SU-DHL-6 (cell line): ENCODE measurements around the gene SLC38A1.

Experiments
- H2AFZ ChIP-seq: fragments of 200-600 bp; sonication (generic); 2 replicates; pipeline ENCODE4 v1.6.1; 2014; ENCODE audit warnings: low read depth, mild to moderate bottlenecking, moderate library complexity, mixed read lengths, antibody characterized with exemption, low read length; ENCODE audit not compliant: severe bottlenecking
- H3F3A ChIP-seq: fragments of 200-600 bp; shearing (Covaris generic); 2 replicates; pipeline ENCODE4 v1.6.0; 2016; ENCODE audit warnings: antibody characterized with exemption, mild to moderate bottlenecking; ENCODE audit not compliant: insufficient read depth
- H3K27ac ChIP-seq: fragments of 200-600 bp; sonication (generic); 2 replicates; pipeline ENCODE4 v1.5.1; 2016; ENCODE audit warnings: low read depth, mild to moderate bottlenecking, low read length, moderate library complexity, mixed read lengths
- H3K27me3 ChIP-seq: fragments of 200-600 bp; sonication (generic), shearing (Covaris generic); 2 replicates; pipeline ENCODE4 v1.6.0; 2014; ENCODE audit warnings: mild to moderate bottlenecking, low read length
- H3K36me3 ChIP-seq: fragments of 200-600 bp; sonication (generic); 2 replicates; pipeline ENCODE4 v1.6.1; 2014; ENCODE audit warnings: mild to moderate bottlenecking, low read length, mixed read lengths
- H3K4me2 ChIP-seq: fragments of 300-600, 200-600 bp; shearing (Covaris generic), sonication (generic); 2 replicates; pipeline ENCODE4 v1.6.0; 2014; ENCODE audit warnings: low read length, low read depth, mild to moderate bottlenecking; ENCODE audit not compliant: poor library complexity, severe bottlenecking
- H3K4me3 ChIP-seq: fragments of 200-600 bp; sonication (generic); 2 replicates; pipeline ENCODE4 v1.5.1; 2014; ENCODE audit warnings: antibody characterized with exemption, low read length, mild to moderate bottlenecking, mixed read lengths; ENCODE audit not compliant: insufficient read depth, poor library complexity, severe bottlenecking
- H3K79me2 ChIP-seq: fragments of 200-600 bp; sonication (generic); 2 replicates; pipeline ENCODE4 v1.6.1; 2014; ENCODE audit warnings: mild to moderate bottlenecking, low read length, moderate library complexity; ENCODE audit not compliant: insufficient read depth
- H3K9ac ChIP-seq: fragments of 200-600 bp; sonication (generic); 2 replicates; pipeline ENCODE4 v1.7.0; 2014; ENCODE audit warnings: mild to moderate bottlenecking, low read length
- H3K9me2 ChIP-seq: fragments of 200-600 bp; sonication (generic); replicated peaks from 2 replicates; pipeline ENCODE4 v1.6.1; 2014; ENCODE audit warnings: low read length; ENCODE audit not compliant: insufficient read depth
- H3K9me3 ChIP-seq: fragments of 200-600 bp; sonication (generic); 2 replicates; pipeline ENCODE4 v1.6.1; 2014; ENCODE audit warnings: low read length, mixed read lengths; ENCODE audit not compliant: insufficient read depth
- H4K20me1 ChIP-seq: fragments of 200-600 bp; sonication (generic); 2 replicates; pipeline ENCODE4 v1.6.1; 2014; ENCODE audit warnings: low read depth, mild to moderate bottlenecking, antibody characterized with exemption, low read length, moderate library complexity, mixed read lengths
- CTCF ChIP-seq: fragments of 200-600 bp; sonication (generic); IDR thresholded peaks from one replicate; pipeline ENCODE4 v1.5.1; 2017; ENCODE audit warnings: antibody characterized with exemption, mild to moderate bottlenecking, low read length, moderate library complexity; ENCODE audit not compliant: insufficient read depth, poor library complexity, severe bottlenecking
- EZH2phosphoT487 ChIP-seq: fragments of 200-600 bp; sonication (generic), shearing (Covaris generic); conservative IDR thresholded peaks from 2 replicates; pipeline ENCODE4 v1.6.1; 2018; ENCODE audit warnings: mild to moderate bottlenecking, antibody characterized with exemption, low read length, moderate library complexity, mixed read lengths

The SLC38A1 gene

GRCh38 chr12:46185686-46186085 lies 83.2 kb downstream of the SLC38A1 start:
- Histone ChIP-seq H3K27ac (no peak overlapping the region), H3K79me2 (no peaks in the 10 kb centered on the region), H3K36me3 (peaks cover 13% of the 10 kb centered on the region), H3F3A (peaks cover 25% of the 10 kb centered on the region; the same call in 1 of the 2 replicates), H3K9me3 (no peaks in the 10 kb centered on the region), H3K4me2 (no peak overlapping the region), H2AFZ (no peak overlapping the region), H3K9ac (no peak overlapping the region), H3K27me3 (no peaks in the 10 kb centered on the region), H4K20me1 (no peaks in the 10 kb centered on the region), H3K4me3 (no peak overlapping the region), H3K9me2 (no peaks in the 10 kb centered on the region)
- no peak for TF ChIP-seq CTCF
- no peak for TF ChIP-seq EZH2phosphoT487

DNA sequence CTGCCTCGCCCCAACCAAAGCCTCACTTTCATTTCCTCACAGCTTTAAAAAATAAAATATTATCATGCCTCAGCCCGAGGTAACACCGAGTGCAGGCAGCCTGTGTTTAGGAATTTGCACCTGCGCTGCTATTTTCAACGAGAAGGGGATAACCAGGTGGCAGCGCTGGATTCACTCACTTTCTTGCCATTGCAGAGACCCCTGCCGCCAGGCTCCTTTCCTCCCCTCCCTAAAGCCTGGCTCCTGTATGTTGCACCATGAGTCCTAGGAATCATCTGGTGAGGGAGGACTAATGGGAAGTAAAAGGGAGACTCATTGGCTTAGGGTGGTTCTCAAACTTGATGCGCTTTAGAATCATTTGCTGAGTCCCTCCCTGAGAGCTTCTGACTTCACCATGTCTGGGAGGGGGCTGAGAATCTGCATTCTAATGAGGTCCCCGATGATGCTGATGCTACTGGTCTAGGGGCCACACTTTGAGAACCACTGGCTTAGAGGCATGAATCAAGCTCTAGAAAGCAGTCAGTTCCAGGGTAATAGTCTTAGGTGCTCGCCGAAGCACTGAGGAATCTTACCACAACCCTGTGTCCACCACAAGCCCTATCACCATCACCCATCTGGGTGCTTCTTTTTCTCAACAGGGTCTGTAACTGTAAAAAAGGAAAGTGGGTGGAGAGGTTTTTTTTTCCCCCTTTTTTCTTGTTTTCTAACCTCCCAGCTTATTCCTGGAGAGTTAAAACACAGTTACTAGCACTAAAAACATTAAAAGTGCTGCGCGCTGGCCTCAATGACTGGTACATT lies 83.8 kb downstream of the SLC38A1 start:
- no peak overlapping the region for H3K27ac ChIP-seq
- H3K4me2 ChIP-seq: no peak overlapping the region

DNA sequence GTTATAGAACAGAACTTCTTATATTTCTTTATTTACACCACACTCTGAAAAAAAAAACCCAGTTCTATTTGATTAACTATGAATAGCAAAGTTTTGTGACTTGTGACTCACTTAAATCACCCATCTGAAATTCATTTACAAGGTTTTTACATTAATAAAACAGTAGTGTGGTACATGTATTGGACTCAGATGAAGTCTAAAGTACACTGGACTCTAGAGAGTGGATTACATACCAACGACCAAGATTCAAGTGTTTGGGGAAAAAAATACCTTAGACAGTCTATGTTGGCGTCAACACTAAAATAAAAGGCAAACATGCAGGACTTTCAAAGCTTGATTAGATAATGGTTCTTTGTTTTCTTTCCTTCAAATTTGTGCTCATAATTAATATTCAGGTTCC lies 85.7 kb downstream of the SLC38A1 start:
- no peak for TF ChIP-seq CTCF
- no peak for TF ChIP-seq EZH2phosphoT487
- H4K20me1 ChIP-seq: no peaks in the 10 kb centered on the region
- H3K9ac ChIP-seq: no peak overlapping the region
- H3K9me2 ChIP-seq: no peaks in the 10 kb centered on the region
- peaks cover 22% of the 10 kb centered on the region; the same call in 1 of the 2 replicates for H3F3A ChIP-seq
- no peak overlapping the region for H2AFZ ChIP-seq
- no peaks in the 10 kb centered on the region for H3K27me3 ChIP-seq
- H3K27ac ChIP-seq: no peak overlapping the region
- no peaks in the 10 kb centered on the region for H3K79me2 ChIP-seq
- peaks cover 1% of the 10 kb centered on the region; the same call in 1 of the 2 replicates for H3K36me3 ChIP-seq
- no peak overlapping the region for H3K4me2 ChIP-seq
- no peak overlapping the region for H3K4me3 ChIP-seq
- H3K9me3 ChIP-seq: no peaks in the 10 kb centered on the region

More for the DNA sequence above, 83.8 kb downstream of the SLC38A1 start:
- H3K9ac ChIP-seq: no peak overlapping the region
- H3K4me3 ChIP-seq: no peak overlapping the region
- TF ChIP-seq CTCF: no peak
- no peak for TF ChIP-seq EZH2phosphoT487
- H3K79me2 ChIP-seq: no peaks in the 10 kb centered on the region
- peaks cover 26% of the 10 kb centered on the region; the same call in 1 of the 2 replicates for H3F3A ChIP-seq
- no peaks in the 10 kb centered on the region for H3K27me3 ChIP-seq
- peaks cover 13% of the 10 kb centered on the region for H3K36me3 ChIP-seq
- H3K9me2 ChIP-seq: no peaks in the 10 kb centered on the region
- no peaks in the 10 kb centered on the region for H4K20me1 ChIP-seq
- H3K9me3 ChIP-seq: no peaks in the 10 kb centered on the region
- H2AFZ ChIP-seq: no peak overlapping the region
